Vagina (tissue), 2 donors: ENCODE data around the gene ZNF385B.

ENCODE experiments used
- POLR2AphosphoS5 ChIP-seq, 2 donors: sonication (generic); formaldehyde crosslinking; IDR thresholded peaks; one replicate each; pipeline ENCODE4 v1.9.0; 2017; ENCODE audit warnings: antibody characterized with exemption in 2 of 2, mild to moderate bottlenecking in 2 of 2, low read depth in 1 of 2; ENCODE audit not compliant: insufficient read depth in 1 of 2
- TF ChIP-seq, protein P1 (sequence below), 3 experiments: fragments of 450-650 bp in 2 of 3; fragments of 200-600 bp in 1 of 3; sonication (generic) in 1 of 3; IDR thresholded peaks; one replicate each; pipeline ENCODE4 v1.5.1; 2017 to 2019; ENCODE audit warnings: antibody characterized with exemption in 3 of 3, mild to moderate bottlenecking in 2 of 3, moderate library complexity in 2 of 3

DNA sequence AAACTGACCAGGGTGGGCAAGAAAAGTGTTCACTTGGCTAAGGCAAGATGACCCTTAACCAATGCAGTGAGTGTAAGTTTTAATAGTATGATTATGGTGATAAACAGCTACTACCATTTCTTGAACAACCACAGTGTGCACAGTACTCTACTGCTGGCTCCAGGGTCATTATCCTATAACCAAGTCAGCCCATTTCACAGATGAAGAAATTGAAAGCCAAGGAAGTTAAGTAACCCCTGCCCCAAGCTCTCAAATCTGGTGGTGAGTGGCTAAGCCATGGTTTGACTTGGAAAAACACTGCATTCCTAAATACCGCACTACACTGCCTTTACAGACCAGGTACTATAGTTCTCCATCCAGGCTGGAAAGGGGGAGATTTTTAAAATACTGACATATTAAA is 5.7 kb downstream of the ZNF385B start:
- TF ChIP-seq, protein P1, sequence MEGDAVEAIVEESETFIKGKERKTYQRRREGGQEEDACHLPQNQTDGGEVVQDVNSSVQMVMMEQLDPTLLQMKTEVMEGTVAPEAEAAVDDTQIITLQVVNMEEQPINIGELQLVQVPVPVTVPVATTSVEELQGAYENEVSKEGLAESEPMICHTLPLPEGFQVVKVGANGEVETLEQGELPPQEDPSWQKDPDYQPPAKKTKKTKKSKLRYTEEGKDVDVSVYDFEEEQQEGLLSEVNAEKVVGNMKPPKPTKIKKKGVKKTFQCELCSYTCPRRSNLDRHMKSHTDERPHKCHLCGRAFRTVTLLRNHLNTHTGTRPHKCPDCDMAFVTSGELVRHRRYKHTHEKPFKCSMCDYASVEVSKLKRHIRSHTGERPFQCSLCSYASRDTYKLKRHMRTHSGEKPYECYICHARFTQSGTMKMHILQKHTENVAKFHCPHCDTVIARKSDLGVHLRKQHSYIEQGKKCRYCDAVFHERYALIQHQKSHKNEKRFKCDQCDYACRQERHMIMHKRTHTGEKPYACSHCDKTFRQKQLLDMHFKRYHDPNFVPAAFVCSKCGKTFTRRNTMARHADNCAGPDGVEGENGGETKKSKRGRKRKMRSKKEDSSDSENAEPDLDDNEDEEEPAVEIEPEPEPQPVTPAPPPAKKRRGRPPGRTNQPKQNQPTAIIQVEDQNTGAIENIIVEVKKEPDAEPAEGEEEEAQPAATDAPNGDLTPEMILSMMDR (IDR thresholded peaks at IDR 0.05) = no peak
- no peak for TF ChIP-seq POLR2AphosphoS5 (IDR thresholded peaks at IDR 0.05; ENCODE audit: insufficient read depth in 1 of 2, low read depth in 1 of 2)
